ENCODE results near the gene TCF7. TPM values are rescaled to one million over a fixed set of nuclear protein-coding genes. Genes with fewer than 3 reads are reported as not detected.

The TCF7 gene
- total and polyA plus RNA-seq, 2 donors (not counting 1 experiment from before 2014, with no cell fraction given): 3.1 to 3.3 TPM

- no peaks in the 10 kb centered on the region for H3K79me2 ChIP-seq (ENCODE audit: control insufficient read depth, insufficient read depth, low read length)
- H3K4me3 ChIP-seq (replicated peaks in 1 of 4; ENCODE audit: control extremely low read depth in 1 of 4, insufficient read depth in 1 of 4, low read depth in 3 of 4, low read length in 4 of 4): peak overlapping the region in 2 of 4 experiments; percentile 4 to 40
- no peaks in the 10 kb centered on the region for H3K4me1 ChIP-seq (ENCODE audit: control insufficient read depth, extremely low read depth, insufficient read depth, low read length)
- no peaks in the 10 kb centered on the region for H4K20me1 ChIP-seq (ENCODE audit: control insufficient read depth, extremely low read depth, insufficient read depth, low read length)
- no peaks in the 10 kb centered on the region for H3K36me3 ChIP-seq (ENCODE audit: control insufficient read depth, insufficient read depth, low read length)
- peak in 1 of 2 donors; percentile 35 for DNase-seq (ENCODE audit: low read depth in 2 of 2)
- H3K27ac ChIP-seq (ENCODE audit: insufficient read depth, low read length): no peak overlapping the region
- H3K27me3 ChIP-seq (ENCODE audit: control insufficient read depth, insufficient read depth, low read length): peaks cover 26% of the 10 kb centered on the region
- H2AFZ ChIP-seq (ENCODE audit: low read length): no peak overlapping the region
- H3K4me2 ChIP-seq (ENCODE audit: extremely low read depth, insufficient read depth, low read length): peak overlapping the region; percentile 35
- no peaks in the 10 kb centered on the region for H3K9me3 ChIP-seq (ENCODE audit: control insufficient read depth, insufficient read depth, low read depth, low read length)
- TF ChIP-seq, protein P1, sequence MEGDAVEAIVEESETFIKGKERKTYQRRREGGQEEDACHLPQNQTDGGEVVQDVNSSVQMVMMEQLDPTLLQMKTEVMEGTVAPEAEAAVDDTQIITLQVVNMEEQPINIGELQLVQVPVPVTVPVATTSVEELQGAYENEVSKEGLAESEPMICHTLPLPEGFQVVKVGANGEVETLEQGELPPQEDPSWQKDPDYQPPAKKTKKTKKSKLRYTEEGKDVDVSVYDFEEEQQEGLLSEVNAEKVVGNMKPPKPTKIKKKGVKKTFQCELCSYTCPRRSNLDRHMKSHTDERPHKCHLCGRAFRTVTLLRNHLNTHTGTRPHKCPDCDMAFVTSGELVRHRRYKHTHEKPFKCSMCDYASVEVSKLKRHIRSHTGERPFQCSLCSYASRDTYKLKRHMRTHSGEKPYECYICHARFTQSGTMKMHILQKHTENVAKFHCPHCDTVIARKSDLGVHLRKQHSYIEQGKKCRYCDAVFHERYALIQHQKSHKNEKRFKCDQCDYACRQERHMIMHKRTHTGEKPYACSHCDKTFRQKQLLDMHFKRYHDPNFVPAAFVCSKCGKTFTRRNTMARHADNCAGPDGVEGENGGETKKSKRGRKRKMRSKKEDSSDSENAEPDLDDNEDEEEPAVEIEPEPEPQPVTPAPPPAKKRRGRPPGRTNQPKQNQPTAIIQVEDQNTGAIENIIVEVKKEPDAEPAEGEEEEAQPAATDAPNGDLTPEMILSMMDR (conservative IDR thresholded peaks at IDR 0.05 in 1 of 2, IDR thresholded peaks at IDR 0.05 in 1 of 2; ENCODE audit: low read depth in 1 of 2, low read length in 2 of 2): no peak
- TF ChIP-seq EZH2 (IDR thresholded peaks at IDR 0.05; ENCODE audit: low read length, missing control alignments): no peak
- no peak overlapping the region for H3K9ac ChIP-seq (ENCODE audit: insufficient read depth, low read length)
Observed at GRCh38 chr5:134070725-134071613, 43.5 kb upstream of the TCF7 start.

DNA sequence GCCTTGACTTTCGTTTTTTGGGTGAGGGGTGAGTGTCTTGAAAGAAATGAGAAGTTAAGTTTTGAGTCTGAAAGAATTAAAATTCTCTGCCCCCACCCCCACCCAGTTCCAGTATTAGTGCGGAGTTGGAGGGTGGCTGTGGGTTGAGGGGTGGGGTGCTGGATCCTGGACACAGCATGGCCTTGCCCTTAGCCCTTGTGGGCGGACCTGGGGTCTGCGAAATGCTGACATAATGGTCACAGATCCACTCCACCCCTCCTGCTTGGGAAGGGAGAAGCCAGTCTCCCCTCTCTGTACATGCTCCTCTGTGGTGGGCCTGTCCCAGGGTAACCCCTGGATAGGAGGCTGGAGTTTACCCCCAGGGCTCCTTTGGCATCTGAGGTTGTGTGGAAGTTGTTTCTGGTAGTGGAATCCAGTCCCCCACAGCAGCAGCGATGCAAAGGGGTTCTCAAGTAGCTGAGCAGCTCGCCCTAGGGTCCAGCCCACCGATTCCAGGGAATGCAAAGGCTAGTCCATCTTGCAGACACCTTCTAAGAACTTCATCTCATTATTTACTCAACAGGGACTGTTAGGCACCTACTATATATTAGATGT, 42.8 kb upstream of the TCF7 start:
- no peaks in the 10 kb centered on the region for H3K9me3 ChIP-seq (ENCODE audit: control insufficient read depth, insufficient read depth, low read depth, low read length)
- no peak overlapping the region for H3K9ac ChIP-seq (ENCODE audit: insufficient read depth, low read length)
- no peak overlapping the region for H3K4me2 ChIP-seq (ENCODE audit: extremely low read depth, insufficient read depth, low read length)
- no peaks in the 10 kb centered on the region for H3K4me1 ChIP-seq (ENCODE audit: control insufficient read depth, extremely low read depth, insufficient read depth, low read length)
- no peak overlapping the region for H2AFZ ChIP-seq (ENCODE audit: low read length)
- H4K20me1 ChIP-seq (ENCODE audit: control insufficient read depth, extremely low read depth, insufficient read depth, low read length): no peaks in the 10 kb centered on the region
- no peak overlapping the region for H3K4me3 ChIP-seq (replicated peaks in 1 of 4; ENCODE audit: control extremely low read depth in 1 of 4, insufficient read depth in 1 of 4, low read depth in 3 of 4, low read length in 4 of 4)
- no peaks in the 10 kb centered on the region for H3K36me3 ChIP-seq (ENCODE audit: control insufficient read depth, insufficient read depth, low read length)
- TF ChIP-seq EZH2 (IDR thresholded peaks at IDR 0.05; ENCODE audit: low read length, missing control alignments): no peak
- TF ChIP-seq, protein P1 (conservative IDR thresholded peaks at IDR 0.05 in 1 of 2, IDR thresholded peaks at IDR 0.05 in 1 of 2; ENCODE audit: low read depth in 1 of 2, low read length in 2 of 2): no peak
- peaks cover 26% of the 10 kb centered on the region for H3K27me3 ChIP-seq (ENCODE audit: control insufficient read depth, insufficient read depth, low read length)
- no peak overlapping the region for H3K27ac ChIP-seq (ENCODE audit: insufficient read depth, low read length)
- DNase-seq (ENCODE audit: low read depth in 2 of 2): no peak
- H3K79me2 ChIP-seq (ENCODE audit: control insufficient read depth, insufficient read depth, low read length): no peaks in the 10 kb centered on the region

DNA sequence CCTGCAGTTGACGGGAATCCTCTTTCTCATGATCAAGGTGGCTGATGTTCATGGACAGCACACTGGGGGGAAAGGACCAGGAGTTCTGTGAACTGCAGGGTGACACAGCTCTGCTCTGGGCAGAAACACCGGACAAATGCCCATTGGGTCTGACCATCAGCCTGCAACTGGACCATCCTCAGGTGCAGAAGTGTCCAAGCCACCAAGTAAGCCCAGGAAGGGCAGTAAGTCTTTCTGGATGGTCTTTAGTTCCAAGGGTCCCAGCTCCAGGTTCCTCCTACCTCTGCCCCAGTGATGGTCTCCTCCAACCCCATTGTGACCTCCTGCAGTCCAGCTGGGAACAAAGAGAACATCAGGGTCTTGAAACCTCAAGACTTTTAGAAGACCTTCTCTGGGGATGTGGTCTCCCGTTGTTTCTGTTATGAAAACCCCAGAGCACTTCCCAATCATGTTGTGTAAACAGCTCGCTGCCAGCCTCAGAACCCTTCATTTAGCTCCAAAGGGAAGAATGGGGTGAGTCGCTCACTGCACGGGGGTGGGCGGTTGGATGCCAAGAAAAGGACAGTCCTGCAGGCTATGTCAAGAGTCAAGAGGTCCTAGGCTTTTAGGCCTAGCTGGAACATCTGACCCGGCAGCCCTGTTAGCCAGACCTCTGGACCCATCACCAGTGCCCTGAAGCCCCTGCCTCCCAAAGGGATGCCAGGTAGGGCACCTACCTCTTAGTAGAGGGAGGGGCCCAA, 41.8 kb upstream of the TCF7 start:
- Histone ChIP-seq H3K9ac (ENCODE audit: insufficient read depth, low read length) (no peak overlapping the region), H2AFZ (ENCODE audit: low read length) (no peak overlapping the region), H3K4me2 (ENCODE audit: extremely low read depth, insufficient read depth, low read length) (no peak overlapping the region), H3K9me3 (ENCODE audit: control insufficient read depth, insufficient read depth, low read depth, low read length) (no peaks in the 10 kb centered on the region), H3K79me2 (ENCODE audit: control insufficient read depth, insufficient read depth, low read length) (no peaks in the 10 kb centered on the region), H3K27ac (ENCODE audit: insufficient read depth, low read length) (no peak overlapping the region), H3K4me1 (ENCODE audit: control insufficient read depth, extremely low read depth, insufficient read depth, low read length) (no peaks in the 10 kb centered on the region), H3K36me3 (ENCODE audit: control insufficient read depth, insufficient read depth, low read length) (no peaks in the 10 kb centered on the region), H3K27me3 (ENCODE audit: control insufficient read depth, insufficient read depth, low read length) (peaks cover 29% of the 10 kb centered on the region), H4K20me1 (ENCODE audit: control insufficient read depth, extremely low read depth, insufficient read depth, low read length) (no peaks in the 10 kb centered on the region), H3K4me3 (replicated peaks in 1 of 4; ENCODE audit: control extremely low read depth in 1 of 4, insufficient read depth in 1 of 4, low read depth in 3 of 4, low read length in 4 of 4) (no peak overlapping the region)
- DNase-seq (ENCODE audit: low read depth in 2 of 2): no peak
- no peak for TF ChIP-seq EZH2 (IDR thresholded peaks at IDR 0.05; ENCODE audit: low read length, missing control alignments)
- TF ChIP-seq, protein P1 (conservative IDR thresholded peaks at IDR 0.05 in 1 of 2, IDR thresholded peaks at IDR 0.05 in 1 of 2; ENCODE audit: low read depth in 1 of 2, low read length in 2 of 2): no peak

Data from fibroblast of lung (primary cell).